Measurements from ENCODE around the gene OPA3.
"Not testable (repeated sequence)": the region's sequence is repeated elsewhere in the genome, so short reads cannot be mapped to it uniquely, and the experiment has no call there.

The OPA3 gene

DNA sequence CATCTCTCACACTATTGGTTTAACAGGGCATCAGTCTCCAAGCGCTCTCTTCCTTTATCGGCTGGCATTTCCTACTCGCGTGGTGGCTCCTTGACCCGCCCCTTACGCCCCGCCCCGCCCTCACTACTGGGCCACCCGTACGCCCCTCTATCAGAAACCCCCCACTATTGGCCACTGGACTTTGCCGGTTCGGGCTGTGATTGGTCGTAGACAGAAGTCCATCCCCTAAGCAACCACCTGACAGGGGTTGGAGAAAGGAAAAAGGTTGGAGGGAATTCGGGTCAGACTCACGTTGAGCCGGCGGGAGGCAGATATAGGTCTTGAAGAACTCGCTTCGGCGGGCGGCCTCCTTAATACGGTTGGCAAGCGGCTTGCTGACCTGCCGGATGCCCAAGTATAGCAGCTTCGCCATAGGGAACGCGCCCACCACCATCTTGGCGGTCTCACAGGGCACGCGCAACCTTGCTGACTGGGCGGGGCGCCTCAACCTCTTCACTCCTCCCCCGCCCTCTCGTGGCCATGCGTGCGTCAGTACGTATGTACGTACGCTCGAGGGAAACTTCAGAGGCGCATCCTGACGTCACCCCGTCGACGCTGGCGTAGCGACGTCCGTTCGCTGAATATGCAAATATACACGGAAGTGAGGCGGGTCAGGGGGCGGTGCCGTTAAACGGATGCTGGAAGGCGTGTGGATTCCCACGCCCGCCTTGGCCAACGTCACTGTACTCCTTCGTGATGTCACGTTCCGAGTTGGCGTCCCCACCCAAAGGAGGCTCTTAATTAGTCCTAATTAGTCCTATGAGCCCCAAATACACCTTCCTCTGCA is at the start of gene OPA3:
Gene OPA3 (minus strand): TSS at position 471 of the 826 bp plus-strand sequence. CDS start 38 bp downstream, at position 433.
- DNase-seq = peak; percentile 95 to 98 (median 97)

DNA sequence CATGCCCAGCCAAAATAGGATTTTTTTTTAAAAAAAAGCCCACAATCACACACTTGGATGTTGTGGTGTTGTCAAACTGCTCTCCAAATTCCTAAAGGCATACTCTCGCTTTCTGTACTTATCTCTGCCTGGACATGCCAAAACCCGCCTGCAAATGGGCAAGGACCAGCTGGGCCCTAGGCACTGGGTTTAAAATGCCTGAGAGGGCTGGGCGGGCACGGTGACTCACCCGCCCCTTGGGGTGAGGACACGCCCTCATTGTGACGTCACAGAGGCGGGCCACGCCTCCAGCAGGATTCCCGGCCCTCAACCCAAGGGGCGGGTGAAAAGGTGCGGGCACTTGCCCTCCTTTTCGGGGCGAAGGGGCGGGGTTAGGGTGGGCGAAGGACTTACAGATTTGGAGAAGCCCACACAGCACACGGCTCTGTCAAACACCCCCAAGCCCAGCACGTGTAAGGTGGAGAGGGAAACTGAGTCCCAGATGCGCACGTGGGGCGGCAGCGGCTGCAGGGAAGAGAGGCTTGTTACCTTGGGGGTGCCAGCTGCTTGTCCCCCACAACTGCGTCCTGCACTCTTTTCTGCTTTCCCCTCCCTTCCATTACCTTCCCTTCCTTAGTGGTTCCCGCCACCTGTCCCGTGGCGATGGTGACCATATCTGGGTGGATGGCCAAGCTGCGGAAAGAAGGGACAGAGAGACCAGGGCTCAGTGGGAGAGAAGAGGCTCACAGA is 48.0 kb upstream of the OPA3 start:
- peak in 1 of 4 experiments; percentile 7 for DNase-seq

DNA sequence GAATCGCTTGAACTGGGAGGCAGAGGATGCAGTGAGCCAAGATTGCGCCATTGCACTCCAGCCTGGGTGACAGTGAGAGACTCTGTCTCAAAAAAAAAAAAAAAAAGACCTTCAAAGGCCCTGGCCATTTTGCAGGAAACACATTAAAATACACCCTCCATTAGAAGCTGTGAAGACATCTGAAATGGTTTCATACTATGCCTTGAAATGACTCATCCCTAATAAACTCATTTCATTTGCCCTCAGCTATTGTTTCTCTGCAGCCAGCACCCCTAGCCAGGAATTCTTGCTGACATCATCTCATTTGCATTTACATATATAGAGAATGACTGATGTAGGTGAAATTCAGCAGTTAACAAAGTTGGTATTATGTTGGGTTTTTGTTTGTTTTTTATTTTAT is 45.9 kb upstream of the OPA3 start:
- no peak for DNase-seq

DNA sequence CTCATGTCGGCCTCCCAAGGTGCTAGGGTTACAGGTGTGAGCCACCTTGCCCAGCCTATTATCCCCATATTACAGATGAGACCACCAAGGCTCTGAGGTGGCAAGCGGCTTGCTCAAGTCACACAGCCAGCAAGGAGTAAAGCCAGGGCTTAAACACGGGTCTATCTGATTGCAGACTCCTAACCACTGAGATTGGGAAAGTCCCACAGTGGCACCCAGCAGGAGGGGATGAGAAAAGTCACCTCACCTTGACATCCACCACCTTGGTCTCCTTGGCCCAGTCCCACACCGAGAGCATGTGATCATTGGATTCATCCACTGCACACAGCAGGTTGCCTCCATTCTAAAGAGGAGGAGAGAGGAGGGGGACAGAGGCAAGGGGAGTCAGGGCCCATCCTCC is 45.1 kb upstream of the OPA3 start:
- DNase-seq = no peak

DNA sequence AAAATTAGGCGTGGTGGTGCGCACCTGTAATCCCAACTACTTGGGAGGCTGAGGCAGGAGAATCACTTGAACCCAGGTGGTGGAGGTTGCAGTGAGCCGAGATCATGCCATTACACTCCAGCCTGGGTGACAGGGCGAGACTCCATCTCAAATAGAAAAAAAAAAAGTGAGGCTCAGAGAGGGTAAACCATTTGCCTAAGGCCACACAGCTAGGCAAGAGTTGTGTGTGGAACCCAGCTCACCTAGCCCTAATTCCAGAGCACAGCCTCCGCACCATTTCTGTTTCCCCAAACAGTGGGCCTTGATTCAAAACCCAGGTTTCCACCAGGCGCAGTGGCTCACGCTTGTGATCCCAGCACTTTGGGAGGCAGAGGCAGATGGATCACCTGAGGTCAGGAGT is 43.6 kb upstream of the OPA3 start:
- not testable (repeated sequence) for DNase-seq

DNA sequence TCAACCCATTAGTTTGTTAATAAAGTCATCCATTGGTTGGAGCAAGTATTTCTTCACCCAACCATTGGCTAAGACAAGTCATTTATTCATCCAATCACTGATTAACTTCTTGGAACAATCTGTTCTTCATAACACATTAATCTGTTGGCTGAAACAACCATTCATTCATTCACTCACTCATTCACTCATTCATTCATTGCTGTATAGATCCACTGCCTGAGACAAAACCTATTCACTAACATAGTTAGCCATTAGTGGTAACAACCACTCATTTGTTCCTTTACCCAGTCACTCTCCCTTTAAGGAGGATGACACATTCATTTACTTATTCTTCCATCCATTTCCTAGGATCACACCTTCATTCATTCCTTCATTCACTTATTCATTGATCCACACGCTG is 39.4 kb upstream of the OPA3 start:
- no peak for DNase-seq

DNA sequence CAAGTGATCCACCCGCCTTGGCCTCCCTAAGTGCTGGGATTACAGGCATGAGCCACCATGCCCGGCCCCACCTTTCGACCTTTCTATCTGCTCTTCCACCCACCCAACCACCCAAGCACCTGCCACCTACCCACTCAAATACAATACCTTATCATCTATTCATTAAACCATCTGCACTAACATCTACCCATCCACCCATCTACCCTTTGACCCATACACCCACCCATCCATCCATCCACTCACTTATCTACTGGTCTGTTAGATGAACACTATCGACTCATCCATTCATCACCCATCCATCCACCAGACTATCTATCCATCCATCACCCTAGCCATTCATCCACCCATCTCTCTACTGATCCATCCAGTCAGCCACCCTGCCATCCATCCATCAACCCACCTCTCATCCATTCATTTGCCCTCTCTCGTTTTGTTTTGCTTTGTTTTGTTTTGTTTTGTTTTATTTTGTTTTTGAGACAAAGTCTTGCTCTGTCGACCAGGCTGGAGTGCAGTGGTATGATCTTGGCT is 37.4 kb upstream of the OPA3 start:
- no peak for DNase-seq

DNA sequence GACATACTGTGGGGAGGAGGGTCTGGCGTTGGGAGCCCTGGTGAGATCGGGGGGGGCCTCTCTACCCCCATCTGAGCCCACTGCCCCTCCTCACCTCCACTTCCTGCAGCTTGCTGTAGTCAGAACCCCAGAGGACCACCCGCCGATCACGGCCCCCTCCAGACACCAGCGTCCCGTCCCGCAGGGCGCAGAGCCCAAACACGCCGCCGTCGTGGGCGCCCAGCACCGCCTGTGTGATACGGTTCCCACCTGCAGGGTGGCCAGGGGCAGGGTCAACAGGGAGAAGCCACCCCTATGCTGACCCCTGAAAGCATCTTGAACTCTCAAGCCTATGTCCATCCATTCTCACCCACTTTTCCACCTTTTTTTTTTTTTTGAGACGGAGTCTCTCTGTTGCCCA is 36.8 kb upstream of the OPA3 start:
- DNase-seq = no peak

DNA sequence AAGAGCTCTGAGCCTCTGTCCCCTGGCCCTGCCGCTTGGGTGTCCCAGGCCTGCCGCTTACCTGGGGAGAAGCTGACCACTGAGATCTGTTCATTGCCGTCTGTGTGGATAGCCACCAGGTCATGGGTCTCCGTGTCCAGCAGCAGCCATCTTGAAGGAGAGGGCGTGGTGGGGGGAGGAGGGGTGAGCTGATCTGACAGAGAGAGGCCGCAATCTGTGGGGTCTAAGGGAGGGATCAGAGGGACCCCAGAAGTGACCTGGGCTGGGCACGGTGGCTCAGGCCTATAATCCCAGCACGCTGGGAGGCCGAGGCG is 32.1 kb upstream of the OPA3 start:
- DNase-seq = no peak

DNA sequence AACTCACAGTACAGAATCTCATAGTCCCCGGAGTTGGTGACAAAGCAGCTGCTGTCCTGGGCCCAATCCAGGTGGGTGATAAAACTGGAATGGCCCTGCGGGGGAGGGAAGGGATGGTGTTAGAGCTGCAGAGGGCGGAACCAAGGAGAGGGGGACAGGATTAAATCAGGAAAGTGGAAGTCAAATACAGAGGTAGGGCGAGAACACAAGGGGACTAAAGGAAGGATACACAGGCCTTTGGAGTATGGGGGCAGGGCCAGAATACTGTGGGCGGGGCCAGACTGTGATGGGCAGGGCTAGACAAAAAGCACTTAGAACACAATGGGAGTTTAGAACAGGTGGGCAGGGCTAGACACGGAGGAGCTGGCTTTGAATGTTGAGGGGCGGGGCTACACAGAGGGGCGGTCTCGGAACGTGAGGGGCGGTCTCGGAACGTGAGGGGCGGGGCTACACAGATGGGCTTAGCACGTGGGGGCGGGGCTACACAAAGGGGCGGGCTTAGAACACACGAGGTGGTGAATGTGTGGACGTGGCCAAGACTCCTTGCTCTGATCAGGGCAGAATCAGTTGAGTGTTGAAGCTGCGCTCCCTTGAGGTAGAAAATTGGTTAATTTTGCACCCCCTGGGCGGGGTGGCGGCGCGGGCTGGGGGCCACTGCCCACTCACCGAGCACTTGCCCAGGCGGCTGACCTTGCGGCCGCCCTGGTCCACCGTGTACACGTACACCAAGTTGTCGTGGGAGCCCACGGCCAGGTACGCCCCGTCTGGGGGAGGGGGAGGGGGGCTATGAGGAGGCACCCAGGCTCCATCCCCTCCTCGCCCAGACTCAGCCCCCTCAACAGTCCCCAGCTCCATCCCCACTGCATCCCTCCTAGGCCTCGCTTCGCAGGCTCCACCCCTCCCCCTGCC is 31.4 kb upstream of the OPA3 start:
- peak in 3 of 4 experiments; percentile 20 to 48 (median 43) for DNase-seq

DNA sequence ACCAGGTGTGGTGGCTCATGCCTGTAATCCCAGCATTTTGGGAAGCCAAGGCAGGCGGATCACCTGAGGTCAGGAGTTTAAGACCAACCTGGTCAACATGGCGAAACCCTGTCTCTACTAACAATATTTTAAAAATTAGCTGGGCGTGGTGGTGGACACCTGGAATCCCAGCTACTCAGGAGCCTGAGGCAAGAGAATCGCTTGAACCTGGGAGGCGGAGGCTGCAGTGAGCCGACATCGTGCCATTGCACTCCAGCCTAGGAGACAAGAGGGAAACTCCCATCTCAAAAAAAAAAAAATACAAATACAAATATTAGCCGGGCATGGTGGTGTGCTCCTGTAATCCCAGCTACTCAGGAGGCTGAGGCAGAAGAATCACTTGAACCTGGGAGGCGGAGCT is 30.5 kb upstream of the OPA3 start:
- not testable (repeated sequence) for DNase-seq

DNA sequence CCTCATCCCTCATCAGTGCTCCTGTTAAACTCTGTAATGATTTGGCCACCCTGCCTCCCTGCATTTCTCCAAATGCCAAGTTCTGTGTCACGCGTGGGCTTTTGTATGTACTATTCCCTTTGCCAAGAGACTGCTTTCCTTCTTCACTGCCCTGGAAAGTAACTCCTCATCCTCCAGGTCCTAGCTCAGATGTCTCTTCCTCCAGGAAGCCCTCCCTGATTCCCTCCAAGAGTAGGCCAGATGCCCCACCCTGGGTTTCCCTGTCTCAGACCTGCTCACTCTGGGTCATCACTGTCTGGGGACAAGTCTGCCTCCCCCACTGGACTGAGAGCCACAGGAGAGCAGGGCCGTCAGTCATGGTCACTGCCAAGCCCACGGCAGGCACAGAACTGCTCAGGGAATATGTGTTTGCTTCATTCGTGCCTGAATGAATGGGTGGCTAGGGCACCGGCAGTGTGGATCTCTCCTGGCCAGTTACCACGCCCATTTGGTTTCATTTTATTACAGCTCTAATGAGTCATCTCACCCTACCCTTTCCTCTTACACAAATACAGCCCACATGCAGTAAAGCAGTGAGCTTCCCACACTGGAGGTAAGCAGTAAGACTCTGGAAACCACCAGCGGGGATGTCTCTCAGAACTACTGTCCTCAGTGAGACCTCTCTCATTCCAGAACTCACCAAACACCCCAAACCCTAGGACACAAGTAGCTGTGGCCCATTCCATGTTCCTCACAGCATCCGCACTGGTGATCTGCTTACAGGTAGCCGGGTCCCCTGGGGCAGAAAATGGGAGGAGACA is 29.5 kb upstream of the OPA3 start:
- no peak for DNase-seq

DNA sequence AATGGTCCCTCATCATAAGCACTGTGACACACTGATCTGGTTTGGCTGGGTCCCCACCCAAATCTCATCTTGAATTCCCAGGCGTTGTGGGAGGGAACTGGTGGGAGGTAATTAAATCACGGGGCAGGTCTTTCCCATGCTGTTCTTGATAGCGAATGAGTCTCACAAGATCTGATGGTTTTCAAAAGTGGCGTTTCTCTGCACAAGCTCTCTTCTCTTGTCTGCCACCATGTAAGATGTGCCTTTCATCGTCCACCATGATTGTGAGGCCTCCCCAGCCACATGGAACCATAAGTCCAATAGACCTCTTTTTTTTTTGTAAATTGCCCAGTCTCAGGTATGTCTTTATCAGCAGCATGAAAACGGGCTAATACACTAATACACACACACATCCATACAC is 24.3 kb upstream of the OPA3 start:
- no peak for DNase-seq

DNA sequence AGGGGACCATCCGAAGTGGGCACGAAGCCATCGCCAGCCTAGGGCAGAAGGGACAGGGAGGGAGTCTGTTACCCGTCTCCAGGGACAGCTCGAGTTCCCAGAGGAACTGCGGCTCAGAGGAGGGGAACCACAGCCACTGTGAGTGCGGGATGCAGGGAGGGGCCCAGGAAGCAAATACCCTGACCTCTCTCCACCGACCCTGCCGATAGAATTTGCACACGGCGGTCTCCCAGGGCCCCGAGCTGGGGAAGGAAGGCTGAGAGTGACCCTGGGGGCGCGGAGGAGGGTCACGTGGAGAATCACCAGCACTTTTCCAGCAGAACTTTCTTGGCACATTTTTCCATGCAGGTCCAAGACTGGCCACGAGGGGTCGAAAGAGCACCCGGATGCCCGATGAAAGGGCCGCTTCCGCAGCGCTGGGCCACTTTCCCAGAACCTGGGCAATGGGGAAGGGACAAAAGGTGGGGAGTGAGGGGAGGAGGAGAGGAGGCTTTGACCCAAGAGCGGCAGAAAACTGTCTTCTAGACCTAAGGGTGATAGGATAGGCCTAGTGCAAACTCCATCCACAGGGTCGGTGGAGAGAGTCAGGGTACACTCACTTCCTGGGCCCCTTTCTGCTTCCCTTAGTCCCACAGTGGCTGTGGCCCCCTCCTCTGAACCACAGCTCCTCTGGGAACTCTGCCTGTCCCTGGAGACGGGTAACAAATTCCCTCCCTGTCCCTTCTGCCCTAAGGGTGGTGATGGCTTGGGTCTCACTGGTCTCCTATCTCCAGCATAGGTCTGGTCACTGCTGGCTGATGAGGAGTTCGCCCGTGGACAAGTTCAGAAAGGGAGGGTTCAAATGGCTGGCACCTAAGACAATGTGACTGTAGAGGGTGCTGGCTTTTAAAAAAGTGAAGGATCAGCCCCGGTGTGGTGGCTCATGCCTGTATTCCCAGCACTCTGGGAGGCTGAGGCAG is 22.7 kb upstream of the OPA3 start:
- peak in 3 of 4 experiments; percentile 10 to 26 (median 15) for DNase-seq

DNA sequence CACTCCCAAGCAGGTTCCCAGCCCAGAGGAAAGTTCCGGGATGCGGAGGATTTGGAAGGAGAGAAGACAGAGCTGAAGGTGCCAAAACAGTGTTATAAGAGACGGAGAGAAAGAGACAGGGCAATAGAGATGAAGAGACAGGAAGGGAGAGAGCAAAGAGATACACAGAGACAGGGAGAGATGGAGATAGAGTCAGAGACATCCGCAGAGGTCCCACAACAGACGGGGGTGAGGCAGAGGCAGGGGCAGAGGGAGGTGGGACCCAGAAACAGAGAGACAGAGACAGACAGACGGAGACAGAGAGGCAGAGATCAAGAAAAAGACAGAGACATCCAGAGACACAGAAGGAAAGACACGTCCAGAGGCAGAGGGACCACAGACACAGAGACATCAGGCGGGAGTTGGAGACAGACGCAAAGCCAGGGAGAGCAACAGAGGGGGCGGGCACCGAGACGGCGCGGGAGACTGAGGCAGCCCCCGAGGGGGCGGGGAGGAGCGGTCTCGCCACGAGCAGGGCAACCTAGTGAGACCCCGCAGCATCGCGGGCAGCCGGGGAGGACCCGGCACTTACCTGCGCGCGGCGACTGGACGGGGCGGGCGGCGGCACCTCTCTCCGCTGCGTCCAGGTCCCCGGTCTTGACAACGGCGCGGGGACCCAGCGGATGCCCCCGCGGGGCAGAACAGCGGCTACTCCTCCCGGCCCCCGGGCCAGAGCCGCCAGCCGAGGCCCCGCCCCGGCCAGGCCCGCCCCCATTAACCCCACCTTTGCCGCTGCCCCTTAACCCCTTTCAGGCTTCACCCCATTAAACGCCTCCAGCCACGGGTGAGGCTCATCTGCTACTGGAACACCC is 17.1 kb upstream of the OPA3 start, which contains the start of gene GPR4:
Gene GPR4 (minus strand): TSS at position 689 of the 851 bp plus-strand sequence. CDS start 10,346 bp downstream, outside the sequence.
- DNase-seq = no peak

DNA sequence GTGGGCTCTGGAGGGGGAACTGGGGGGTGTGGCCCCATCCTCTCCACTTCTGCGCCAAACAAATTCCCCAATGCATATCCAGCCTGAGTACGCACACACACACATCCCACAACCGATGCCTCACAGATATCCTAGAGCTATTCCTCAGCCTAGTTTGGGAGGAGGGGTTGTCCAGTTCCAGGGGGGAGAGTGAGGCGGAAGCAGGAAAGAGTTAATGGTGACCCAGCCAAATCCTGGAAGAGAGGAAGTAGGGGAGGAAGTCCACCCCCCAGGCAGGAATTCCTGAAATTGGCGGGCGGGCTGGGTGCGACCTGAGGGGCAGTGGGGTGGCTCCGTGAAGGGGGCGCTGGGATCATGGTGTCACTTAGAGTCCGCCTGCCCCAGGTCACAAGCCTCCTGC is 16.5 kb upstream of the OPA3 start:
- no peak for DNase-seq

DNA sequence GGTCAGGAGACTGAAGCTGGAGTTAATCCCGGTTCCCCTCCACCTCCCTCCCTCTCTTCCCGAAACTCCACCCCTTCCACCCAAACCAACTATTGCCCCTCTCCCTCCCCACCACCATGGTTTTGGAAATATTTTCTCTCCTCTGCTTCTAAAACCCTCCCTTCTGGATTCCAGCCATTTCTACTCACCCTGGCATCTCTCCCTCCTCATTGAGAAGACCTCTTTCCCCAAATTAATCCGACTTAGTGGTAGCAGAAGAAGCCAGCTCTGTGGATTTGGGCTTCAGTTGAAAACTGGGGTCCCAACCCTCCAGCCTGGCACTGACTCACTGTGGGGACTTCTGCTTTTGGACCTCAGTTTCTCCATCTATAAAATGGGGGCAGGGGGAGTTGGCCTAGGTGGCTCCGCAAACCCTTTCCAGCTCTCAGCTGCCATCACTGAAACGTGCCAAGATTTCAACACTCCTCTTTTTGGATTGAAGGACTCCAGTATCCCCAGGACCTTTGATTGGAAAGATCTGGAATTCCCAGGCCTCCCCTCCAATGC is 15.8 kb upstream of the OPA3 start:
- no peak for DNase-seq

DNA sequence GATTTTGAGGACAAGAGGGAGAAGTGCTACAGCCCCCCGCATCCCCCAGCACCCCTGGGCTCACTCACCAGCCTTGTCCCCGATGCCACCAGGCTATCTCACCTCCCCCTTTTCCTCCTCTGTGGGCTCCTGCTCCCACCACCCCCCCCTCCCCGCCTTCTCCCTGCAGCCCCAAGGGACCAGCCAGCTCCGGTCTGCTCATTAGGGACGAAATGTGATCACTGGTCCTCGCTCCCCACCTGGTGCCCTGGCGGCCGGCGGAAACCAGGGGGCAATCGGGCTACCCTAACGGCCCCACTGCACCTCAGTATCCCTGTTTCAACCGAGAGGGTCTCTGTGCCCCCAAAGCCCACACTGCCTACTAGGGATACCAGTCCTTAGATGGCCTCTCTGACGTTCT is 14.7 kb upstream of the OPA3 start:
- no peak for DNase-seq

DNA sequence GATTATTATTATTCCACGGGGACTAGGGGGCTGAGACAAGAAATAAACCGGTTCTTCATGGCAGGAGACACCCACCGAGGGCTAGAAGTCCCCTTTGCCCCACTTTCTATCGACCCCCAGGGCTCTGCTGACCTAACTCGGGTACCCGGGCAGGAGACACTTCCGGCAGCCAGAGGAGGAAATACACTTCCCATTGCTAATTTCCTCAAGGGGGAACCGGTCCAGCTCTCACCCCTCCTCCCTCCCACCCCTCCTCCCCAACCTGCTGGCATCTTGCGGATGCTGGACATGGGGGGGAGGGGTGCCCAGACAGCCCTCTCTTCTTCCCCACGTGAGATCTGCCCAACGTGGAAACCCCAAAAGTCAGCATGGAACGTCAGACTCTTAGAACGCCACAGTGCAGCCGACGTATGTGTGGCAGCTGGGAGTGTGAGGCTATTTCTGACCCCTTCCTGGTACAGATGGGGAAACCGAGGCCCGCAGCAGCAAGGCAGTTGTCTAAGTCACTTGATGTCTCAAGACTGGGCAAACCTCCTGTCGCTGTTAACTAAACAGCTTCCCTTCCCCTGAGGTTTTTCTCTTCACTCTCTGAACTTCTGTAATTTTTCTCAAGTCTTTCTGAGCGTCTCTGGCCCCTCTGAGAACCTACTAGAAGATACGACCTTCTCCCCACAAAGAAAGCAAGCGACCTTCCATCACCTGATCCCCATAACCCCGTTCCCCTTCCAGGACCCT is 13.8 kb upstream of the OPA3 start:
- no peak for DNase-seq

Measured in activated naive CD4-positive, alpha-beta T cell (primary cell).